ENCODE results near the gene EPHB1.

EPHB1 gene

GRCh38 chr3:135258916-135259315 lies 463.9 kb downstream of the EPHB1 start:
- DNase-seq (ENCODE audit: low spot score), result no peak

GRCh38 chr3:135260025-135260424 lies 465.0 kb downstream of the EPHB1 start:
- DNase-seq (ENCODE audit: low spot score), result no peak

- DNase-seq (ENCODE audit: low spot score), result no peak
Measured at GRCh38 chr3:135261214-135261775, 466.2 kb downstream of the EPHB1 start.

GRCh38 chr3:135261916-135262315 lies 466.9 kb downstream of the EPHB1 start:
- DNase-seq (ENCODE audit: low spot score), result no peak

- no peak for DNase-seq (ENCODE audit: low spot score)
Measured at GRCh38 chr3:135262441-135262840, 467.4 kb downstream of the EPHB1 start.

GRCh38 chr3:135263331-135263730 lies 468.3 kb downstream of the EPHB1 start:
- no peak for DNase-seq (ENCODE audit: low spot score)

- no peak for DNase-seq (ENCODE audit: low spot score)
Measured at GRCh38 chr3:135267487-135267886, 472.4 kb downstream of the EPHB1 start.

GRCh38 chr3:135268941-135269532 lies 474.0 kb downstream of the EPHB1 start:
- DNase-seq (ENCODE audit: low spot score), result no peak

- no peak for DNase-seq (ENCODE audit: low spot score)
Measured at GRCh38 chr3:135271177-135272025, 476.3 kb downstream of the EPHB1 start.

GRCh38 chr3:135272026-135272669 lies 477.1 kb downstream of the EPHB1 start:
- no peak for DNase-seq (ENCODE audit: low spot score)

GRCh38 chr3:135292162-135292561 lies 497.1 kb downstream of the EPHB1 start:
- DNase-seq (ENCODE audit: low spot score), result no peak

GRCh38 chr3:135301670-135302069 lies 506.6 kb downstream of the EPHB1 start:
- DNase-seq (ENCODE audit: low spot score), result no peak

- DNase-seq (ENCODE audit: low spot score), result no peak
Measured at GRCh38 chr3:135304378-135304777, 509.3 kb downstream of the EPHB1 start.
